SK-N-SH treated with all-trans-retinoic acid at 6 μM for 48 hours (cell line): ENCODE data around the gene C2CD4C.

Source experiments
- ATAC-seq: fragments of 200-7000 bp; cut with Tn5 transposase; 3 replicates; pipeline ENCODE4 v1.9.1; 2020; ENCODE audit warnings: mild to moderate bottlenecking, moderate library complexity
- ARNTL ChIP-seq: fragments of 450-650 bp; formaldehyde crosslinking; IDR thresholded peaks from 2 replicates; pipeline ENCODE4 v1.5.0; 2020; ENCODE audit warnings: low read depth, mild to moderate bottlenecking, moderate library complexity, borderline replicate concordance
- BACH2 ChIP-seq: fragments of 250-450 bp; sonication (Bioruptor Pico); IDR thresholded peaks from 2 replicates; pipeline ENCODE4 v1.9.0; 2021; ENCODE audit warnings: mild to moderate bottlenecking, borderline replicate concordance
- CREB5 ChIP-seq: fragments of 250-450 bp; sonication (Bioruptor Pico); IDR thresholded peaks from 2 replicates; pipeline ENCODE4 v1.5.1; 2020; ENCODE audit warnings: low read depth, mild to moderate bottlenecking, moderate library complexity
- CSRNP3 ChIP-seq: fragments of 250-450 bp; sonication (Bioruptor Pico); IDR thresholded peaks from 2 replicates; pipeline ENCODE4 v1.5.1; 2021; ENCODE audit warnings: mild to moderate bottlenecking, moderate library complexity
- ESRRG ChIP-seq: fragments of 250-450 bp; sonication (Bioruptor Pico); IDR thresholded peaks from 2 replicates; pipeline ENCODE4 v1.6.1; 2021; ENCODE audit warnings: mild to moderate bottlenecking
- GLIS3 ChIP-seq: fragments of 250-450 bp; sonication (Bioruptor Pico); IDR thresholded peaks from 2 replicates; pipeline ENCODE4 v1.5.0; 2020; ENCODE audit warnings: mild to moderate bottlenecking, moderate library complexity
- ISL1 ChIP-seq: fragments of 250-450 bp; sonication (Bioruptor Pico); IDR thresholded peaks from 2 replicates; pipeline ENCODE4 v2.1.2; 2022; ENCODE audit warnings: mild to moderate bottlenecking, moderate library complexity
- OSR1 ChIP-seq: fragments of 250-450 bp; sonication (Bioruptor Pico); IDR thresholded peaks from 2 replicates; pipeline ENCODE4 v1.8.0; 2022; ENCODE audit warnings: moderate library complexity, mild to moderate bottlenecking, inconsistent platforms
- PATZ1 ChIP-seq: fragments of 250-450 bp; sonication (Bioruptor Pico); IDR thresholded peaks from 2 replicates; pipeline ENCODE4 v1.8.0; 2020; ENCODE audit warnings: mild to moderate bottlenecking, moderate library complexity, borderline replicate concordance
- POU6F1 ChIP-seq: fragments of 250-450 bp; sonication (Bioruptor Pico); IDR thresholded peaks from 2 replicates; pipeline ENCODE4 v1.8.0; 2021; ENCODE audit warnings: low read depth, mild to moderate bottlenecking, moderate library complexity, borderline replicate concordance
- PPARA ChIP-seq: fragments of 250-450 bp; sonication (Bioruptor Pico); IDR thresholded peaks from 2 replicates; pipeline ENCODE4 v1.5.0; 2020; ENCODE audit warnings: mild to moderate bottlenecking, borderline replicate concordance
- SNAI2 ChIP-seq: fragments of 250-450 bp; sonication (Bioruptor Pico); IDR thresholded peaks from 2 replicates; pipeline ENCODE4 v1.5.0; 2020; ENCODE audit warnings: mild to moderate bottlenecking, moderate library complexity
- TCF4 ChIP-seq: fragments of 250-450 bp; sonication (Bioruptor Pico); IDR thresholded peaks from 2 replicates; pipeline ENCODE4 v1.8.0; 2021; ENCODE audit warnings: mild to moderate bottlenecking, moderate library complexity, borderline replicate concordance
- TOX ChIP-seq: fragments of 250-450 bp; sonication (Bioruptor Pico); IDR thresholded peaks from 2 replicates; pipeline ENCODE4 v1.8.0; 2021; ENCODE audit warnings: mild to moderate bottlenecking, moderate library complexity, borderline replicate concordance
- TSHZ2 ChIP-seq: fragments of 250-450 bp; sonication (Bioruptor Pico); IDR thresholded peaks from 2 replicates; pipeline ENCODE4 v1.5.0; 2020; ENCODE audit warnings: mild to moderate bottlenecking, moderate library complexity
- ZC3H10 ChIP-seq: fragments of 250-450 bp; sonication (Bioruptor Pico); IDR thresholded peaks from 2 replicates; pipeline ENCODE4 v1.5.1; 2021; ENCODE audit warnings: mild to moderate bottlenecking, moderate library complexity
- ZFP3 ChIP-seq: fragments of 250-450 bp; sonication (Bioruptor Pico); IDR thresholded peaks from 2 replicates; pipeline ENCODE4 v1.5.0; 2020; ENCODE audit warnings: mild to moderate bottlenecking, moderate library complexity
- ZFP30 ChIP-seq: fragments of 450-650 bp; formaldehyde crosslinking; IDR thresholded peaks from 2 replicates; pipeline ENCODE4 v1.5.0; 2022; ENCODE audit warnings: mild to moderate bottlenecking, moderate library complexity
- ZNF565 ChIP-seq: fragments of 450-650 bp; formaldehyde crosslinking; conservative IDR thresholded peaks from 2 replicates; pipeline ENCODE4 v1.5.0; 2020; ENCODE audit warnings: low read depth, mild to moderate bottlenecking, moderate library complexity
- ZNF70 ChIP-seq: fragments of 450-650 bp; formaldehyde crosslinking; IDR thresholded peaks from 2 replicates; pipeline ENCODE4 v1.5.0; 2020; ENCODE audit warnings: mild to moderate bottlenecking, moderate library complexity
- ZNF8 ChIP-seq: fragments of 450-650 bp; formaldehyde crosslinking; IDR thresholded peaks from 2 replicates; pipeline ENCODE4 v1.5.0; 2020; ENCODE audit warnings: mild to moderate bottlenecking, moderate library complexity

The C2CD4C gene

GRCh38 chr19:374886-375235 is 34.1 kb downstream of the C2CD4C start:
- TF ChIP-seq GLIS3 (CRISPR knock-in tag) (no peak), ZFP30 (CRISPR knock-in tag) (no peak), TCF4 (CRISPR knock-in tag) (no peak), POU6F1 (CRISPR knock-in tag) (no peak), TOX (no peak), CSRNP3 (no peak)
- no peak for ATAC-seq

- no peak for TF ChIP-seq ARNTL (CRISPR knock-in tag)
- no peak for TF ChIP-seq CREB5 (CRISPR knock-in tag)
- TF ChIP-seq ZNF70 = no peak
- no peak for TF ChIP-seq ZFP3 (CRISPR knock-in tag)
- no peak for TF ChIP-seq SNAI2 (CRISPR knock-in tag)
- TF ChIP-seq BACH2 (CRISPR knock-in tag) = no peak
- TF ChIP-seq, all 23 proteins: peak for 0
- no peak for ATAC-seq
Observed at GRCh38 chr19:374183-374885, 34.6 kb downstream of the C2CD4C start.

GRCh38 chr19:373391-374182 is 35.4 kb downstream of the C2CD4C start:
- TF ChIP-seq ZFP30 (CRISPR knock-in tag) = no peak
- no peak for TF ChIP-seq ZNF8 (CRISPR knock-in tag)
- no peak for TF ChIP-seq TOX
- no peak for TF ChIP-seq ARNTL (CRISPR knock-in tag)
- TF ChIP-seq PPARA (CRISPR knock-in tag) = no peak
- no peak for TF ChIP-seq ZC3H10 (CRISPR knock-in tag)
- TF ChIP-seq ZNF70 = no peak
- TF ChIP-seq OSR1 (CRISPR knock-in tag) = no peak
- no peak for TF ChIP-seq GLIS3 (CRISPR knock-in tag)
- no peak for TF ChIP-seq ISL1 (CRISPR knock-in tag)
- TF ChIP-seq PATZ1 (CRISPR knock-in tag) = no peak
- no peak for TF ChIP-seq TSHZ2 (CRISPR knock-in tag)
- TF ChIP-seq ZFP3 (CRISPR knock-in tag) = no peak
- TF ChIP-seq CSRNP3 = no peak
- no peak for TF ChIP-seq ESRRG (CRISPR knock-in tag)
- no peak for TF ChIP-seq ZNF565 (CRISPR knock-in tag)
- TF ChIP-seq, all 23 proteins: peak for 0
- no peak for ATAC-seq
